CD4-positive, alpha-beta T cell treated with Interferon alpha-2 for 1 hour (primary cell): Measurements from ENCODE around the gene ERBB4.

ENCODE experiments used
- DNase-seq, 2 donors: peaks; one replicate each; pipeline ENCODE4 v3.0.0-alpha.2; 2020 to 2022

Gene ERBB4

GRCh38 chr2:211868996-211869533, 669.5 kb downstream of the ERBB4 start:
- DNase-seq = no peak

- no peak for DNase-seq
Observed at GRCh38 chr2:211867845-211868451, 670.7 kb downstream of the ERBB4 start.

- DNase-seq = no peak
Observed at GRCh38 chr2:211864328-211864727, 674.3 kb downstream of the ERBB4 start.

- no peak for DNase-seq
Observed at GRCh38 chr2:211860224-211860623, 678.4 kb downstream of the ERBB4 start.

GRCh38 chr2:211854832-211855231, 683.8 kb downstream of the ERBB4 start:
- DNase-seq = no peak

GRCh38 chr2:211846714-211847113, 691.9 kb downstream of the ERBB4 start:
- DNase-seq = no peak

GRCh38 chr2:211846036-211846400, 692.6 kb downstream of the ERBB4 start:
- DNase-seq = no peak

GRCh38 chr2:211845338-211846035, 693.1 kb downstream of the ERBB4 start:
- no peak for DNase-seq

- DNase-seq = no peak
Observed at GRCh38 chr2:211837706-211838105, 700.9 kb downstream of the ERBB4 start.

GRCh38 chr2:211837206-211837605, 701.4 kb downstream of the ERBB4 start:
- DNase-seq = no peak

GRCh38 chr2:211836409-211836808, 702.2 kb downstream of the ERBB4 start:
- no peak for DNase-seq

- DNase-seq = no peak
Observed at GRCh38 chr2:211835695-211836094, 702.9 kb downstream of the ERBB4 start.

GRCh38 chr2:211833582-211834279, 704.9 kb downstream of the ERBB4 start:
- DNase-seq = no peak

- DNase-seq = no peak
Observed at GRCh38 chr2:211829725-211830124, 708.9 kb downstream of the ERBB4 start.

GRCh38 chr2:211823886-211824479, 714.6 kb downstream of the ERBB4 start:
- DNase-seq = no peak

- no peak for DNase-seq
Observed at GRCh38 chr2:211822686-211823335, 715.8 kb downstream of the ERBB4 start.

- DNase-seq = no peak
Observed at GRCh38 chr2:211816754-211817153, 721.8 kb downstream of the ERBB4 start.

- DNase-seq = no peak
Observed at GRCh38 chr2:211812587-211812986, 726.0 kb downstream of the ERBB4 start.

GRCh38 chr2:211802666-211803065, 735.9 kb downstream of the ERBB4 start:
- DNase-seq = no peak

- no peak for DNase-seq
Observed at GRCh38 chr2:211800001-211800400, 738.6 kb downstream of the ERBB4 start.

GRCh38 chr2:211798868-211799267, 739.7 kb downstream of the ERBB4 start:
- DNase-seq = no peak

GRCh38 chr2:211793690-211794089, 744.9 kb downstream of the ERBB4 start:
- DNase-seq = no peak

- DNase-seq = no peak
Observed at GRCh38 chr2:211789982-211790381, 748.6 kb downstream of the ERBB4 start.
